ENCODE measurements around the gene ADAMTSL2. TPM values are rescaled to one million over a fixed set of nuclear protein-coding genes. Genes with fewer than 3 reads are reported as not detected.
A peak's percentile ranks its signal among the peaks of the same experiment; 100 is the strongest.

Gene ADAMTSL2
- polyA plus RNA-seq, 1 of the 3 experiments (the other 2 are of a cell fraction): 0.21 TPM

DNA sequence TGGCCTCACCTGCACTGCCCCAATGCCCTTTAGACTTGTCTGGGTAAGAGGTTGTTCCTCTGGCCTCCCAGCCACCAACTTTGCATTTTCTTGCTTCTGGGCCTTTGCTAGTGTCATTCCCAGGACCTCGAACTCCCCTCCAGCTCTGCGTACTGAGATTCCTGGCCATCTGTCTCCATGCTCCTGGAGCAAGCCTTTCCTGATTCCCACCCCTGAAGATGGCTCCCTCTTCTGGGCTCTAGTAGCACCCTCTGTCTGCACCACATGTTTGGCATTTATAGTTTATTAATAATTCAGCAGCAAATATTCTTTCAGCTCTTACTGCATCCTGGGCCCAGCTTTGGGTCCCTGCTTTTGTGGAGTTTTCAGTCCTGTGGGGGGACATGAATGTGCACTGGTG, 59.8 kb downstream of the ADAMTSL2 start:
- Histone ChIP-seq H3K4me1 (ENCODE audit: control insufficient read depth in 1 of 2, insufficient read depth in 2 of 2, low read depth in 1 of 2, low read length in 1 of 2) (peaks cover 0 to 37% of the 10 kb centered on the region in 2 experiments; a peak in 1 of 4 replicates), H3K79me2 (ENCODE audit: insufficient read depth) (no peaks in the 10 kb centered on the region), H3K9me2 (no peaks in the 10 kb centered on the region), H3K36me3 (replicated peaks in 1 of 2; ENCODE audit: control insufficient read depth in 1 of 2, insufficient read depth in 2 of 2, low read length in 1 of 2) (no peaks in the 10 kb centered on the region), H3K27me3 (ENCODE audit: insufficient read depth) (no peaks in the 10 kb centered on the region), H3K9me3 (0 out of 2 replicates have a peak, but pooled peaks cover 9% of the 10 kb centered on the region), H2AFZ (ENCODE audit: low read depth) (no peak overlapping the region), H3K27ac (ENCODE audit: low read depth in 2 of 2, low read length in 1 of 2) (peak overlapping the region in 1 of 2 experiments; percentile 64; a peak in 2 of 4 replicates), H4K20me1 (ENCODE audit: insufficient read depth) (no peaks in the 10 kb centered on the region), H3F3A (replicated peaks; ENCODE audit: insufficient read depth) (no peaks in the 10 kb centered on the region), H3K9ac (no peak overlapping the region), H3K4me2 (no peak overlapping the region), H3K4me3 (ENCODE audit: low read depth in 2 of 2, low read length in 1 of 2) (no peak overlapping the region)
- ChIA-PET CTCF (interaction anchor here (0.9 to 3.1 kb wide), 6 partner anchors 9 to 62 kb away, joined by 4 to 25 read pairs (median 4); partner anchors contain the start of gene DBH), POLR2A (interaction anchor here (1.0 to 1.2 kb wide), 3 partner anchors 8 to 99 kb away, joined by 4 to 5 read pairs (median 5); no protein-coding TSS in a partner anchor)
- DNase-seq: no peak
- TF ChIP-seq MAX (IDR thresholded peaks at IDR 0.05; ENCODE audit: low read depth): no peak
- no peak for TF ChIP-seq GABPA (IDR thresholded peaks at IDR 0.05; ENCODE audit: low read depth)
- no peak for TF ChIP-seq CHD2 (IDR thresholded peaks at IDR 0.05; ENCODE audit: low read length, partially characterized antibody)
- no peak for TF ChIP-seq MXI1 (IDR thresholded peaks at IDR 0.05; ENCODE audit: low read depth, low read length)
- no peak for TF ChIP-seq NRF1 (IDR thresholded peaks at IDR 0.05; ENCODE audit: low read depth, low read length)
- TF ChIP-seq RXRA (IDR thresholded peaks at IDR 0.05; ENCODE audit: borderline replicate concordance, low read depth): no peak
- TF ChIP-seq REST (IDR thresholded peaks at IDR 0.05; ENCODE audit: low read depth, low read length): no peak
- no peak for TF ChIP-seq IRF3 (IDR thresholded peaks at IDR 0.05; ENCODE audit: low read depth, low read length)
- WGBS (ENCODE audit: low lambda C conversion rate): 60% methylated on average over 2 of the region's 2 CpGs

GRCh38 chr9:133595910-133596309, 61.4 kb downstream of the ADAMTSL2 start:
- no peak overlapping the region for H2AFZ ChIP-seq (ENCODE audit: low read depth)
- no peaks in the 10 kb centered on the region for H4K20me1 ChIP-seq (ENCODE audit: insufficient read depth)
- POLR2A ChIA-PET: no interaction called here
- H3K4me2 ChIP-seq: no peak overlapping the region
- H3K27me3 ChIP-seq (ENCODE audit: insufficient read depth): no peaks in the 10 kb centered on the region
- no peak for DNase-seq
- H3K4me3 ChIP-seq (ENCODE audit: low read depth in 2 of 2, low read length in 1 of 2): no peak overlapping the region
- peaks cover 0 to 32% of the 10 kb centered on the region in 2 experiments; a peak in 1 of 4 replicates for H3K4me1 ChIP-seq (ENCODE audit: control insufficient read depth in 1 of 2, insufficient read depth in 2 of 2, low read depth in 1 of 2, low read length in 1 of 2)
- 53% methylated on average over 8 of the region's 8 CpGs for WGBS (ENCODE audit: low lambda C conversion rate)
- CTCF ChIA-PET: interaction anchor here (1.2 kb wide), 1 partner anchor 9 kb away, joined by 3 read pairs; no protein-coding TSS in a partner anchor
- H3K9ac ChIP-seq: no peak overlapping the region
- H3F3A ChIP-seq (replicated peaks; ENCODE audit: insufficient read depth): no peaks in the 10 kb centered on the region
- no peaks in the 10 kb centered on the region for H3K36me3 ChIP-seq (replicated peaks in 1 of 2; ENCODE audit: control insufficient read depth in 1 of 2, insufficient read depth in 2 of 2, low read length in 1 of 2)
- H3K9me2 ChIP-seq: no peaks in the 10 kb centered on the region
- 0 out of 2 replicates have a peak, but pooled peaks cover 9% of the 10 kb centered on the region for H3K9me3 ChIP-seq
- H3K27ac ChIP-seq (ENCODE audit: low read depth in 2 of 2, low read length in 1 of 2): no peak overlapping the region
- no peaks in the 10 kb centered on the region for H3K79me2 ChIP-seq (ENCODE audit: insufficient read depth)
- no peak for TF ChIP-seq GATA2 (CRISPR knock-in tag; IDR thresholded peaks at IDR 0.05)
- TF ChIP-seq YY1 (IDR thresholded peaks at IDR 0.05; ENCODE audit: low read depth): no peak
- no peak for TF ChIP-seq EZH2phosphoT487 (IDR thresholded peaks at IDR 0.05; ENCODE audit: borderline replicate concordance, low read depth)
- no peak for TF ChIP-seq SMC3 (IDR thresholded peaks at IDR 0.05; ENCODE audit: low read depth, low read length)
- no peak for TF ChIP-seq ELF1 (IDR thresholded peaks at IDR 0.05)
- no peak for TF ChIP-seq NRF1 (IDR thresholded peaks at IDR 0.05; ENCODE audit: low read depth, low read length)
- no peak for TF ChIP-seq FOXM1 (IDR thresholded peaks at IDR 0.05; ENCODE audit: low read depth)
- no peak for TF ChIP-seq GABPA (IDR thresholded peaks at IDR 0.05; ENCODE audit: low read depth)
- TF ChIP-seq POLR2AphosphoS5 (IDR thresholded peaks at IDR 0.05; ENCODE audit: low read depth, low read length): no peak
- no peak for TF ChIP-seq MEF2A (IDR thresholded peaks at IDR 0.05; ENCODE audit: borderline replicate concordance, low read depth)
- TF ChIP-seq, protein P1, sequence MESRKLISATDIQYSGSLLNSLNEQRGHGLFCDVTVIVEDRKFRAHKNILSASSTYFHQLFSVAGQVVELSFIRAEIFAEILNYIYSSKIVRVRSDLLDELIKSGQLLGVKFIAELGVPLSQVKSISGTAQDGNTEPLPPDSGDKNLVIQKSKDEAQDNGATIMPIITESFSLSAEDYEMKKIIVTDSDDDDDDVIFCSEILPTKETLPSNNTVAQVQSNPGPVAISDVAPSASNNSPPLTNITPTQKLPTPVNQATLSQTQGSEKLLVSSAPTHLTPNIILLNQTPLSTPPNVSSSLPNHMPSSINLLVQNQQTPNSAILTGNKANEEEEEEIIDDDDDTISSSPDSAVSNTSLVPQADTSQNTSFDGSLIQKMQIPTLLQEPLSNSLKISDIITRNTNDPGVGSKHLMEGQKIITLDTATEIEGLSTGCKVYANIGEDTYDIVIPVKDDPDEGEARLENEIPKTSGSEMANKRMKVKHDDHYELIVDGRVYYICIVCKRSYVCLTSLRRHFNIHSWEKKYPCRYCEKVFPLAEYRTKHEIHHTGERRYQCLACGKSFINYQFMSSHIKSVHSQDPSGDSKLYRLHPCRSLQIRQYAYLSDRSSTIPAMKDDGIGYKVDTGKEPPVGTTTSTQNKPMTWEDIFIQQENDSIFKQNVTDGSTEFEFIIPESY (IDR thresholded peaks at IDR 0.05; ENCODE audit: borderline replicate concordance, low read depth): no peak
- TF ChIP-seq RXRA (IDR thresholded peaks at IDR 0.05; ENCODE audit: borderline replicate concordance, low read depth): no peak
- no peak for TF ChIP-seq RFX5 (IDR thresholded peaks at IDR 0.05; ENCODE audit: low read length)
- no peak for TF ChIP-seq CHD2 (IDR thresholded peaks at IDR 0.05; ENCODE audit: low read length, partially characterized antibody)
- TF ChIP-seq NFIC (IDR thresholded peaks at IDR 0.05; ENCODE audit: borderline replicate concordance): no peak
- TF ChIP-seq, protein P2, sequence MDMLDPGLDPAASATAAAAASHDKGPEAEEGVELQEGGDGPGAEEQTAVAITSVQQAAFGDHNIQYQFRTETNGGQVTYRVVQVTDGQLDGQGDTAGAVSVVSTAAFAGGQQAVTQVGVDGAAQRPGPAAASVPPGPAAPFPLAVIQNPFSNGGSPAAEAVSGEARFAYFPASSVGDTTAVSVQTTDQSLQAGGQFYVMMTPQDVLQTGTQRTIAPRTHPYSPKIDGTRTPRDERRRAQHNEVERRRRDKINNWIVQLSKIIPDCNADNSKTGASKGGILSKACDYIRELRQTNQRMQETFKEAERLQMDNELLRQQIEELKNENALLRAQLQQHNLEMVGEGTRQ (IDR thresholded peaks at IDR 0.05; ENCODE audit: borderline replicate concordance, low read depth, low read length): no peak

Measured in SK-N-SH (cell line).